CD4-positive, alpha-beta memory T cell (primary cell): ENCODE results near the gene MARCHF10. TPM values are rescaled to one million over a fixed set of nuclear protein-coding genes. Genes with fewer than 3 reads are reported as not detected.

Experiments used
- CTCF ChIA-PET: fragments of 350-600 bp; sonication (Branson Sonifier 250); formaldehyde crosslinking; loops from one replicate; lab custom pipeline; 2021; ENCODE audit warnings: inconsistent platforms; ENCODE audit not compliant: partially characterized antibody; lab: Charles Lee
- POLR2A ChIA-PET: fragments of 350-600 bp; sonication (Branson Sonifier 250); formaldehyde crosslinking; loops from one replicate; lab custom pipeline; 2021; ENCODE audit not compliant: partially characterized antibody; lab: Charles Lee
- DNase-seq, 5 donors: peaks; one replicate each; pipeline versions ENCODE4 v3.0.0 to v3.0.0-alpha.2; 2020 to 2022; ENCODE audit warnings: mixed read lengths in 1 of 5
- H3K27ac ChIP-seq: one replicate; pipeline ENCODE4 v1.7.0; 2013; ENCODE audit warnings: low read depth, low read length
- H3K27me3 ChIP-seq: 2 replicates; pipeline ENCODE4 v1.7.0; 2013; ENCODE audit warnings: mild to moderate bottlenecking, low read length, moderate library complexity; ENCODE audit not compliant: insufficient read depth
- H3K36me3 ChIP-seq: 2 replicates; pipeline ENCODE4 v1.7.0; 2013; ENCODE audit warnings: mild to moderate bottlenecking, low read length, moderate library complexity; ENCODE audit not compliant: insufficient read depth
- H3K4me1 ChIP-seq: 2 replicates; pipeline ENCODE4 v1.7.0; 2013; ENCODE audit warnings: mild to moderate bottlenecking, low read length, moderate library complexity; ENCODE audit not compliant: insufficient read depth
- H3K4me3 ChIP-seq, 2 donors: one replicate each; pipeline ENCODE4 v1.7.0; 2013; ENCODE audit warnings: low read length in 2 of 2, mild to moderate bottlenecking in 1 of 2
- H3K9me3 ChIP-seq, 2 donors: one replicate each; pipeline ENCODE4 v1.7.0; 2013; ENCODE audit warnings: low read length in 2 of 2, control low read depth in 1 of 2; ENCODE audit not compliant: control insufficient read depth in 1 of 2
- H3K27ac Mint-ChIP-seq, 7 donors: one replicate each; pipeline ENCODE4 v1.8.0; 2020 to 2021; ENCODE audit warnings: mixed read lengths in 7 of 7, mild to moderate bottlenecking in 6 of 7, inconsistent platforms in 3 of 7, moderate library complexity in 3 of 7
- H3K27me3 Mint-ChIP-seq, 2 donors: one replicate each; pipeline ENCODE4 v1.8.0; 2020 to 2021; ENCODE audit warnings: mixed read lengths in 2 of 2
- H3K36me3 Mint-ChIP-seq, 2 donors: one replicate each; pipeline ENCODE4 v1.8.0; 2020 to 2021; ENCODE audit warnings: mixed read lengths in 2 of 2, inconsistent platforms in 1 of 2, mild to moderate bottlenecking in 1 of 2
- H3K4me1 Mint-ChIP-seq, 4 donors: one replicate each; pipeline ENCODE4 v1.8.0; 2020 to 2021; ENCODE audit warnings: mixed read lengths in 4 of 4, mild to moderate bottlenecking in 1 of 4
- H3K4me3 Mint-ChIP-seq, 8 donors: one replicate each; pipeline ENCODE4 v1.8.0; 2020 to 2021; ENCODE audit warnings: mixed read lengths in 8 of 8, mild to moderate bottlenecking in 7 of 8, moderate library complexity in 6 of 8, inconsistent platforms in 3 of 8
- H3K9me3 Mint-ChIP-seq, 8 donors: one replicate each; pipeline ENCODE4 v1.8.0; 2020 to 2021; ENCODE audit warnings: mixed read lengths in 8 of 8, mild to moderate bottlenecking in 5 of 8, inconsistent platforms in 3 of 8, moderate library complexity in 1 of 8
- intact Hi-C: fragments of 100-400 bp; cut with micrococcal nuclease; formaldehyde crosslinking; loops from one replicate; pipeline ENCODE4 v1.15.1; 2023
- polyA plus RNA-seq, 2 donors: library from polyadenylated mRNA; unstranded; fragments of 300-500 nt; fragmentation: Illumina TruSeq; gene quantifications; one replicate each; pipeline ENCODE4 v1.2.3, GENCODE V29; 2021
- total RNA-seq, 2 experiments: library from RNA; stranded (reverse); gene quantifications; one replicate each; pipeline ENCODE4 v1.2.3, GENCODE V29; 2021

MARCHF10 gene
- total and polyA plus RNA-seq, 4 experiments from 2014 or later, result 0.15 to 0.89 (median 0.45) TPM

DNA sequence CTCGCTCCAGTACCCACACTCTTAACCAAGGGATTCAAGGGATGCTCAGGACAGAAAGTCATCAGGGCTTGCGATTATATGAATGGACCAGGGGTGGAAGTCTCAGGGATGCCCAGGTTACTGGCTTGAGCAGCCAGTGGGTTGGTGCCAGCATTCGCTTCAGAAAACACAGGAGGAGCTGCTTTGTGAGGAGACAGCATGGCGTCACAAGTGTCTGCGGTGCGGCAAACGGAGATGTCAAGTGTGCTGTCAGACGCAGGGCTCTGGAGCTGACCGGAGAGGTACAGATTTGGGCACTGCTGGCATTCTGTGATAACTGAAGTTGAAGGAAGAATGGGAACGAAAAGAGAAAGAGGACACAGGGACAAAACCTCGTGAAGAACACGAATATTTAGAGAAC is 4.1 kb downstream of the MARCHF10 start:
- no peaks in the 10 kb centered on the region for H3K9me3 ChIP-seq
- no peaks in the 10 kb centered on the region for H3K36me3 Mint-ChIP-seq
- no peaks in the 10 kb centered on the region for H3K9me3 Mint-ChIP-seq
- no peak overlapping the region for H3K4me3 ChIP-seq
- no peak overlapping the region for H3K27ac ChIP-seq
- ChIA-PET CTCF (interaction anchor here (0.8 kb wide), 1 partner anchor 9 kb away, joined by 4 read pairs; no protein-coding TSS in a partner anchor), POLR2A (no interaction called here)
- H3K4me3 Mint-ChIP-seq, result no peak overlapping the region
- intact Hi-C loops, result no loop called here
- H3K4me1 Mint-ChIP-seq, result peaks cover 0 to 9% (median 0%) of the 10 kb centered on the region in 4 donors
- H3K27ac Mint-ChIP-seq, result no peak overlapping the region
- peaks cover 3% of the 10 kb centered on the region for H3K4me1 ChIP-seq
- H3K27me3 ChIP-seq, result peaks cover 3% of the 10 kb centered on the region
- no peak for DNase-seq
- no peaks in the 10 kb centered on the region for H3K36me3 ChIP-seq
- peaks cover 32 to 46% of the 10 kb centered on the region in 2 donors for H3K27me3 Mint-ChIP-seq

- no peak for DNase-seq
- Mint-ChIP-seq H3K27me3 (peaks cover 35 to 54% of the 10 kb centered on the region in 2 donors), H3K27ac (no peak overlapping the region), H3K36me3 (no peaks in the 10 kb centered on the region), H3K4me3 (no peak overlapping the region), H3K9me3 (no peaks in the 10 kb centered on the region), H3K4me1 (peaks cover 0 to 9% (median 0%) of the 10 kb centered on the region in 4 donors)
- Histone ChIP-seq H3K36me3 (no peaks in the 10 kb centered on the region), H3K9me3 (no peaks in the 10 kb centered on the region), H3K27me3 (peaks cover 3% of the 10 kb centered on the region), H3K4me1 (peaks cover 2% of the 10 kb centered on the region), H3K27ac (no peak overlapping the region), H3K4me3 (no peak overlapping the region)
- CTCF ChIA-PET, result interaction anchor here (0.6 kb wide), 1 partner anchor 82 kb away, joined by 3 read pairs; no protein-coding TSS in a partner anchor
- intact Hi-C loops, result no loop called here
- POLR2A ChIA-PET, result no interaction called here
Measured at GRCh38 chr17:62802561-62803205, 5.4 kb downstream of the MARCHF10 start.

- Mint-ChIP-seq H3K9me3 (no peaks in the 10 kb centered on the region), H3K27ac (no peak overlapping the region), H3K4me1 (peaks cover 0 to under 1% (median 0%) of the 10 kb centered on the region in 4 donors), H3K27me3 (peaks cover 30 to 47% of the 10 kb centered on the region in 2 donors), H3K36me3 (no peaks in the 10 kb centered on the region), H3K4me3 (no peak overlapping the region)
- H3K27me3 ChIP-seq, result no peaks in the 10 kb centered on the region
- H3K27ac ChIP-seq, result no peak overlapping the region
- CTCF ChIA-PET, result no interaction called here
- POLR2A ChIA-PET, result no interaction called here
- no peaks in the 10 kb centered on the region for H3K9me3 ChIP-seq
- DNase-seq, result no peak
- intact Hi-C loops, result no loop called here
- no peaks in the 10 kb centered on the region for H3K36me3 ChIP-seq
- no peak overlapping the region for H3K4me3 ChIP-seq
- no peaks in the 10 kb centered on the region for H3K4me1 ChIP-seq
Measured at GRCh38 chr17:62801553-62802114, 6.5 kb downstream of the MARCHF10 start.

DNA sequence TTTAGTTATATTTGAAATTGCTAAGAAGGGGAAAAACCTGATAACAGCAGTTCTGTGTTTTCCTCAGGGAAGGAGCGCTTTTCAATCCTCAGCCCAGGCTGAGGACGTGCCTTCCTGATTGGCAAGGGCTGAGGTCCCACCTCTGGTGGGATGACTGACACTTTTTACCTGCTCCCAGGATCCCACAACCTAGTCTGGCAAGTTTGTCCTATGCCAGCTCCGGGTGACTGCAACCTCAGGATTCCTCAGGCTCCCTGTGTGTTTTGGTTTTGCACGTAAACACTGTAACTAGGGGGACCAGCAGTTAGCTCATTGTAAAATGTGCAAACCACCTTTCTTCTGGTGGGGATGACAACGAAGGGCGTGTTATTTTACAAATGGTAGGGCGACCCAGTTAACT is 7.5 kb downstream of the MARCHF10 start:
- Mint-ChIP-seq H3K9me3 (no peaks in the 10 kb centered on the region), H3K36me3 (no peaks in the 10 kb centered on the region), H3K27me3 (peaks cover 33 to 39% of the 10 kb centered on the region in 2 donors), H3K27ac (no peak overlapping the region), H3K4me3 (no peak overlapping the region), H3K4me1 (peaks cover 0 to under 1% (median 0%) of the 10 kb centered on the region in 4 donors)
- Histone ChIP-seq H3K4me3 (no peak overlapping the region), H3K9me3 (no peaks in the 10 kb centered on the region), H3K27me3 (no peaks in the 10 kb centered on the region), H3K4me1 (no peaks in the 10 kb centered on the region), H3K27ac (no peak overlapping the region), H3K36me3 (no peaks in the 10 kb centered on the region)
- CTCF ChIA-PET, result no interaction called here
- no peak for DNase-seq
- intact Hi-C loops, result no loop called here
- POLR2A ChIA-PET, result no interaction called here

DNA sequence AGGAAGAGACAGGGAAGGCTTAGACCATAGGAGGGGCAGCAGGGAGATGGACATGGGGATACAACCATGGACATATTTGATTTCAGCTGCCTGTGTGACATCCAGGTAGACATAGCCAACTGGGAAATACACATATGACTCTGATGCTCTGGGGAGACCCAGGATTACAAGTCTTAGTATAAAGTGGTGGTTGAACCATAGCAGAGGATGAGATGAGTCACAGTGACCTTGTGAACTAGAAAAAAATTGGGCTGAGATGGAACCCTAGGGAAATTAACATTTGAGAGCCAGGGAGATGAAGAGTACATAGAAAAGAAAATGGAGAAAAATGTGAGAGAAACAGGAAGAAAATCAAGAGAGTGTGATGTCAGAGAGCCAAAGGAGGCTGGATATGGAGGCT is 10.2 kb downstream of the MARCHF10 start:
- intact Hi-C loops, result no loop called here
- peaks cover 4% of the 10 kb centered on the region for H3K4me1 ChIP-seq
- no peak overlapping the region for H3K27ac ChIP-seq
- DNase-seq, result no peak
- H3K4me3 Mint-ChIP-seq, result no peak overlapping the region
- no peaks in the 10 kb centered on the region for H3K36me3 Mint-ChIP-seq
- POLR2A ChIA-PET, result no interaction called here
- no peak overlapping the region for H3K27ac Mint-ChIP-seq
- peaks cover 8 to 12% (median 11%) of the 10 kb centered on the region in 4 donors for H3K4me1 Mint-ChIP-seq
- H3K27me3 ChIP-seq, result no peaks in the 10 kb centered on the region
- H3K4me3 ChIP-seq, result no peak overlapping the region
- peaks cover 0 to 4% (median 0%) of the 10 kb centered on the region in 8 donors for H3K9me3 Mint-ChIP-seq
- CTCF ChIA-PET, result no interaction called here
- peaks cover 22 to 23% of the 10 kb centered on the region in 2 donors for H3K27me3 Mint-ChIP-seq
- no peaks in the 10 kb centered on the region for H3K9me3 ChIP-seq
- H3K36me3 ChIP-seq, result no peaks in the 10 kb centered on the region

DNA sequence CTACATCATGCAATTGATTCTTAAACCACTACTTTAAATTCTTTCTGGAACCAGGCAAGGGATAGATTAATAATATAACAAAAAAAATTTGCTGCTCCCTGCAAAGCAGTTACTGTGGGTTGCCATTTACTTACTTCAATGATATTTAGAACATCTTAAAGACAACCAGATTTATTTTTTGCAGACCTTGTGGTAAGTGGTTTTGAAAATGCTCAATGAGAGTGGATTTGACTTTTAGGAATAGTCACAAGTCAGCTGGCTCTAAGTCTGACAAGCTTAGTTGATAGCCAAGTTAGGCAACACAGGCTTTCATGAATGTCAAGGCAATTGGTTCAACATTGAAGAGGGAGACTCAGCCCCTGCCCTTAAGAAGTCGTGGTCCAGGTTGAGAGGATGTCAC is 11.8 kb downstream of the MARCHF10 start:
- Mint-ChIP-seq H3K27me3 (peaks cover 13 to 15% of the 10 kb centered on the region in 2 donors), H3K4me3 (no peak overlapping the region), H3K4me1 (peaks cover 8 to 12% (median 11%) of the 10 kb centered on the region in 4 donors), H3K27ac (no peak overlapping the region), H3K36me3 (no peaks in the 10 kb centered on the region), H3K9me3 (peaks cover 0 to 4% (median 0%) of the 10 kb centered on the region in 8 donors)
- Histone ChIP-seq H3K36me3 (no peaks in the 10 kb centered on the region), H3K4me1 (peaks cover 4% of the 10 kb centered on the region), H3K4me3 (no peak overlapping the region), H3K9me3 (no peaks in the 10 kb centered on the region), H3K27me3 (no peaks in the 10 kb centered on the region), H3K27ac (no peak overlapping the region)
- ChIA-PET POLR2A (no interaction called here), CTCF (no interaction called here)
- intact Hi-C loops, result no loop called here
- no peak for DNase-seq

GRCh38 chr17:62794666-62794971 is 13.5 kb downstream of the MARCHF10 start:
- no peaks in the 10 kb centered on the region for H3K36me3 Mint-ChIP-seq
- no peaks in the 10 kb centered on the region for H3K9me3 ChIP-seq
- H3K27ac Mint-ChIP-seq, result peak overlapping the region in 3 of 7 donors; percentile 2 to 11 (median 2)
- H3K4me1 Mint-ChIP-seq, result peaks cover 8 to 12% (median 11%) of the 10 kb centered on the region in 4 donors
- intact Hi-C loops, result no loop called here
- H3K27me3 Mint-ChIP-seq, result peaks cover 12 to 13% of the 10 kb centered on the region in 2 donors
- peaks cover 4% of the 10 kb centered on the region for H3K4me1 ChIP-seq
- ChIA-PET POLR2A (no interaction called here), CTCF (no interaction called here)
- no peaks in the 10 kb centered on the region for H3K36me3 ChIP-seq
- H3K27me3 ChIP-seq, result no peaks in the 10 kb centered on the region
- H3K9me3 Mint-ChIP-seq, result peaks cover 0 to 4% (median 0%) of the 10 kb centered on the region in 8 donors
- no peak overlapping the region for H3K27ac ChIP-seq
- DNase-seq, result no peak
- peak overlapping the region; percentile 43 to 86 (median 76) for H3K4me3 Mint-ChIP-seq
- peak overlapping the region in 1 of 2 donors; percentile 2 for H3K4me3 ChIP-seq
